Fibroblast of gingiva (primary cell): ENCODE results near the gene ABHD1.

Experiments used
- DNase-seq: peaks from one replicate; pipeline ENCODE4 v3.0.0-alpha.2; 2011; ENCODE audit warnings: low read depth

The ABHD1 gene

DNA sequence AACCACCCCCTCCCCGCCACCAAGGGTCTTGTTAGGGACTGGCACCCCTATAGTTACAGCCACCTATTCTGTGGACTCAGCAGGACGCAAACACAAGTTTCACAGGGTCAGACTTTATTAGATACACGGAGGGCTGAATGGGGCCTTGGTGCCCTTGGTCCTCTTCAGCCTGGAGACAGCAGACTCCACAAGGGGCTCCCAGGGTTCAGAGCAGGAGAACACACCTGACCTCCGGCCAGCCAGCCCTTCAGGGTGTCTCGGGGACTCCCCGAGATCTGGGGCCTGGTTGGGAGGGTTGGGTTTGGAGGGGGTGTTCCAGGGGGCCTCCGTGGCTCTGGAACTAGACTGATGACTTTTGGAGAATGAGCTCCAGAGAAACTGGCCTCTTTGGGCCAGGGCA, 13.1 kb downstream of the ABHD1 start:
- DNase-seq: no peak

DNA sequence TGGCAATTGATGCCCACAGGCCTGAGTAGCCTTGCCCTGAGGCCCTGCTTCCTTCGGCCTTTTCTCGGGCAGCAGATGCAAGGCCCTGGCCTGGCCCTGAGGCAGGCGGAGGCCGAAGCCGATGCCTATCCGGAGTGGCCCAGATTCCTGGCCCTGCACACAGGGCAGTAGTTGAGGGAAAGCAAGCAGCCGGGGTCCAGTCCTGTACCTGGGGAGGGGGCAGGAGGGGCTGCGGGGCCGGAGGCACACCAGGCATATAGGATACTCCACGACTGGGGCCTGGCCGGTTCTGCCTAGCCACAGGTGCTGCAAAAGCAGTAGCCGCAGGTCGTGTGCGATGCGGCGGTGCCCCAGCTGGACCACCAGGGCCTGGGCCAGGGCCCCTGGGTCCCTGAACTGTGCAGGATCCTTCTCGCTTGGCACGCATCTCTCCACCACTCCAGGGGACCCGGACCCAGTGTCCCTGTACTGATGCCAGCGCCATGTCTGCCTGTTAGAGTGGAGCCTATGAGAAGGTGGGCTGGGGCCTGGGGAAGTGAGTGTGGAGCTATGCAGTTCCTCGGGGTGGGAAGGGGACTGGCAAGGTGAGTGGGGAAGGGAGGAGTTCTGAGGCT, 13.8 kb downstream of the ABHD1 start:
- DNase-seq: no peak

DNA sequence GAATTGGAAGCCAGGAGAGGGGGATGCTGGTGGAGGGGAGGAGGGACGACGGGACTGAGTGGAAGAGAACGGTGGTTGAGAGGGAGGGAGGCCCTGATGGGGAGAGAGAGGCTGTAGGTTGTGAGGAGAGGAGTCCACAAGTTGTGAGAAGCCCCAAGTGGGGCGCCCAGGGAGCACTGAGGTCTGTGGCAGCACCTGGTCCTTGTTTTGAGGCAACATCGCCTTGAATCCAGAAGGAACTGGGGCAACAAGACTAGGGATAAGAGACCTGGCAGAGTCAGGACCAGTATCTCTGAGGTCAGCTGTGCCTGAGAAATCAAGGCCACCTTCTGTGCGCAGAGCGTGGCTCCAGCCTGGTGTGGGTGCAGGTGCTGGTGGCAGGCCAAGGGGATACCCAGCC, 14.5 kb downstream of the ABHD1 start:
- DNase-seq: no peak

DNA sequence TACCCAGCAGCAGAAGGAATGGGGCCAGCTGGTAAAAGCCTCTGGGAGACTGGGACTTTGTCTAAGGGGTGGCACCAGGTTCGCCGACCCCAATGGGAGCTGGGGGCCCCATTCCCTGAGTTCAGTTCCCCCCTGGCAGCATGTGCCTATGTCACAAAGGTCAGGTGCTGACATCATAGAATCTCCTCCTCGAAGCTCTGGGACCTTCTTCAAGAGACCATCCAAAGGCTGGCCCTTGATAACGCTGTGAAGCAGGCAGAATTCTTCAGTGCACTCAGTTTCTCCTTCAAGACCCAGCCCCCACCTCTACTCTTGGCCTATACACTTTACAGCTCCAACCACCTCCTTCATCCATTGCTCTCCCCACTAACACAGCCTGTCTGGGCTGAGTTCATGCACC, 15.7 kb downstream of the ABHD1 start, which contains the start of gene PRR30:
PRR30 (minus strand) TSS at position 101 of the 400 bp plus-strand sequence. CDS start 1,081 bp downstream, outside the sequence.
- no peak for DNase-seq

DNA sequence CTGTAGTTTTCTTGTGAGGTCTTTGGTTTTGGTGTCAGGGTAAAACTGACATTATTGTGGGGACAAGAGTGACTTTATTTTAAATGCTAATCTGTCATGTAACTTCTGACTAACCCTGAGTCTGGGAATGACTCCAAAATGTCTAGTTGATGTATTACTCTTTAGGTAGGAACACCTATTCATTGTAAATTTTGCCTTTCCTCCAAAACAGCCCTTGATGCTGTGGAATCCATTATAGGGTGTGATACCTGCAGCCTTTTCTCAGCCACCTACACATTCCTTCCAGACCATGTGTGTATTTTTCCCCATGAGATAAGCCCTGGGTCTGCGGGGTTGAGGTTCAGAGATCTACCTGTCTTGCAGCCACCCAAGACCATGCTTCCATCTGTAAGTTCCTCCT, 19.7 kb downstream of the ABHD1 start:
- DNase-seq: no peak

DNA sequence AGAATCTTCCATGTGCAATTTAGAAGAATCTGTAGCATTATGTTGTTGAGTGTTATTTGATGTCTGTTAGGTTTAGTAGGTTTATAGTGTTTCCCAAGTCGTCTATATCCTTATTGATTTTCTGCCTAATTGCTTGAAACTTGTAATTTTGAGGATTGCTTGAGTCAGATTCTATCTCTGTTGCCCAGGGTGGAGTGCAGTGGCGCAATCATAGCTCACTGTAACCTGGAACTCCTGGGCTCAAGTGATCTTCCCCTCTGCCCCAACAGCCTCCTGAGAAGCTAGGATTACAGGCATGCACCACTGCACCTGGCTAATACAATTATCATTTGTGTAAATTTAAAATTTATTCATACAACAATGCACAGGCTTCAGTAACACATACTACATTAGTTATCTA, 22.1 kb downstream of the ABHD1 start:
- DNase-seq: no peak

DNA sequence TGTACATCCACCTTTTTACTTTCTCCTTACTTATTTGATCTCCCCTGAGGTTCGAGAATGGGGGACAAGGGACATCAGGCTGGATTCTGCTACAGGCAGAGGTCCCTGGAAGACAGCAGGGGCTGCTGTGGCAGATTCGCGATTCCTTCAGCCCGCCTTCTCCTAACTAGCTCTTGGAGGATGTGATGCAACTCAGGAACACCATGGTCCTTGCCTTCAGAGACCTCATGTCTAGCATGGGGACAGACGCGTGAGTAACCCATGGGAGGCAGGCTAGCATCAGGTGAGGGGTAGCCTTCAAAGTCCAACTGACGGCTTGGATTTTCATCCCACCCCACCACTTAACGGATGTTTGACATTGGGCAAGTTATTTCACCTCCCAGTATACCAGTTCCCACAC, 24.3 kb downstream of the ABHD1 start:
- no peak for DNase-seq

DNA sequence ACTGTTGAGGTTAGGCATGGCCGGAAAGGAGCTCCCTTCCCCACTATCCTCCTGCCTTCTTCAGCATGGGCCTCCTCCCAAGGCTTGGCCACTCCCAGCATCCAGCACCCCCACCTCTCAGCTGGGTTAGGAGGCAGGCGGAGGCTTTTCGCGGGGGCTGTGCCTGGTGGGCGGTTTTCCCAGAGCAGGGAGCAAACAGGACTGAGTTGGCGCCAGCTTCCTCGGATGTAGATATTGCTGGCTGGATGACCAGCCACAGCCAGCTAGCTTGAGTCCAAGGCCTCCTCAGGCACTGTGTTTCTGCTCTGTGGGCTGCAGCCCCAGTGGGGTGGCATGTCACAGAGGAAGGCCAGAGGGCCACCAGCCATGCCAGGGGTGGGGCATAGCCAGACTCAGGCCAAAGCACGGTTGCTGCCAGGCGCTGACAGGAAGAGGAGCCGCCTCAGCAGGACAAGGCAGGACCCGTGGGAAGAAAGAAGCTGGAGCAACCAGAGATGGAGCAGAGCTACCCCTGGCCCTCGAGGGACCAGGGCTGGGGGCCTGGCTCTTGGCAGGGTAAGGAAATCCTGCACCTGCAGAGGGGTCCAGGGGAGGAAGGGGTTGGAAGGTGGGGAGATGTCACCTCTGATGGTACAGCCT, 25.3 kb downstream of the ABHD1 start, which contains the start of gene TCF23:
TCF23 (plus strand) TSS at position 204 of the 639 bp plus-strand sequence; CDS start at position 334, 130 bp downstream.
- DNase-seq: no peak

DNA sequence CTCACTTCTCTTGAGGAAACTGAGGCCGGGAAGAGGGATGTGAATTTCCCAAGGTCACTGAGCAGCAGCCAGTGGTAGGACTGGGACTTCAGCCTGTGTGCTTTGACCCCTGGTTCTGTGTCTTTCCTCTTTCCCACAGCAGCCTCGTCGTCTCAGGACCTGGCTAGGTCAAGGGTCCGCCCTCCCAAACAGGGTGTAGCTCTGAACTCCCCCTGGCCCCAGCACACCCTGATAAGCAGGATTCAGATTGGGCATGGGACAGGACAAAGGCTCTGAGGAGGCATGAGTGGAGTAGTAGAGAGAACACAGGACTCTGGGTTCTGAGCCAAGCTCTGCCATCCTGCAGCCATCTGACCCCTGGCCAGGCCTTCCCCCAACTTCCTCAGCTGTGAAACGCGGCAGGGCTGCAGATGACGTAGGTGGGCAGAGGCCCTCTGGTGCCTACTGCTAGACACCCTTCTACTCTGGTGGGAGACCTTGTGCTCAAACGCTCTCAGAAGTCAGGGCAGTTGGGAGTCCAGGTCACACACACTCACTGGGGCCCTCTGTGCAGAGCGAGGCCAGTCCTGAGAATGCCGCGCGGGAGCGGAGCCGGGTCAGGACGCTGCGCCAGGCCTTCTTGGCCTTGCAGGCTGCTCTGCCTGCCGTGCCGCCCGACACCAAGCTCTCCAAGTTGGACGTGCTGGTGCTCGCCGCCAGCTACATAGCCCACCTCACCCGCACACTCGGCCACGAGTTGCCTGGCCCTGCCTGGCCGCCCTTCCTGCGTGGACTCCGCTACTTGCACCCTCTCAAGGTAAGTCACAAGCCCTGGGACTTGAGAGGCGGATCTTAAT, 26.2 kb downstream of the ABHD1 start:
- DNase-seq: no peak

DNA sequence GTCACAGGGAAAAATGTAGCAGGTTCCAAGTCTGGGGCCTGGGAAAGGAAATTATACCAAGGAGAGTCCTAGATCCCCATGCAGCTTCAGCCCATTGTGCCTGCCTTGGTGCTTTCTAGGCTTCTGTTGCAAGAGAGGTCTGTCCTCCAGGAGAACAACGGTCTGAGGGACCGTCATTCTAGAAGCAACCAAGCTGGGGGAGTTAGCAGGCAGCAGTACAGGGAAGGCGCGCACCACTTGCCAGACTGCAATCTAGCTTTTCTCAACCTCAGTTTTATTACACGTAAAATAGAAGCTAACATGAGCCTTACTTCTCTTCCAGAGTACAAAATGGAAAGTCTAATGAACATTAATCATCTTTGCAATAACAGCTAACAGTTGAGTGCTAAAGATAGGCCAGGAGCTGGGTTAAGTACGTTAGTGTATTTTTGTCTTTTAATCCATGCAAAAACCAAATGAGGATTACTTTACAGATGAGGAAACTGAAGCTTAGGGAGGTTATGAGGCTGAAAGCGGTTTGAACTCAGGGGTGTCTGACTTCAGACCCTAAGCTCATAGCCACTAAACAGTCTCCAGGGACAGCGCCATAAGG, 27.1 kb downstream of the ABHD1 start:
- DNase-seq: no peak

DNA sequence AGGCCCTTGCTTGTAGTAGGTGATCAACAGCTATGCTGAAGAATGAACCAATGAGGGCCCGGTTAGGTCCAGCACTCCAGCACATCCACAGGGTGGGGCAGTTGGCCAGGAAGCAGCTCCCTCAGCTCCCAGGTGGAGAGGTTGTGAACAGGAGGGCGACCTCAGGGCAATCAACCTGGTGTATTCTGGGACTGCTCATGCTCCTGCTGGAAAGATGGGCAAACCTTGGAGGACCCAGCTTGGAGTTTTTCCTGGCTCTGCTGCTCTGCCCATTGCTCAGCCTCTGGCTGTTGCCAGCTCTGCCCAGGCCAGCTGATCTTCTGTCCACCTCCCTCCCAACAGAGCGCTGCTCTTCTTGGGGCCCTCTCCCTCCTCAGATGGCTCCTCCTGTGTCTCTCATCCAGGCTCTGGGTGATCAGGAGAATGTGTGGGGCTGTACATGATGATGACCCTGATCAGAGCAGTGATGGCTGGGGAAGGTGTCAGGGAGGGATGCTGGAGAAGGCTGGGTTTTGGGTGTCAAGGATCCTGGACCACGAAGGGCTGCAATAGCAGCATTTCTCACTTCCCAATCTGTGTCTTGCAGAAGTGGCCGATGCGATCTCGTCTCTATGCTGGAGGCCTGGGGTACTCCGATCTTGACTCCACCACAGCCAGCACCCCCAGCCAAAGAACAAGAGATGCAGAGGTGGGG, 28.6 kb downstream of the ABHD1 start:
- DNase-seq: no peak

DNA sequence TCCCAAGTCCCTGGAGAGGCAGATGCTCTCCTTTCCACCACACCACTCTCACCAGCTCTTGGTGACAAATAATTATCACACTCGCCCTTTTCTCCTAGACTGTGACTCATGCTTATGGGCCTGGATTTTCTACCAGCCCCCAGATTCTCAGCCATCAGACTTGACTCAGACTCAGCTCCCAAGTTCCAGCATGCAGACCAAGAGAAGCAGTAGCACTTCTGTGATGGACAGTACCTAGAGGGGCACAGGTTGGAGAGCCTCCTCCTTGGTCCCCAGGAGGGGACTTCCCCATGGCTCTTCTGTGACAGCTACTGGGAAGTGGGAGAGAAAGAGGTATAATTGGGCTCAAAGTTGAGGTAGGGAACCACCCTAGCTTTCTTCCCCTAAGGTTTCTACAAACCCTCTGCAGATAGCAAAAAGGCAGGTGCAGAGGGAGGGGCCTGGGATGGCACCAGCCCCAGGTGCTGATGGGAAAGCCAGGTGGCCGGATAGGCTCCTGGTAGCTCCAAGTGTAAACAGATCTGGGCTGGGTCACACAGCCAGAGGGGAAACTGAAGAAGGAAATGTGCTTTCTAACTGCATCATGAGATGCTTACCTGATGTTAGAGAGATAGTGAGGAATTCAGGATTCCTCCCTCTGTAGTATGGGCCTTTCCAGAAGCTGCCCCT, 29.3 kb downstream of the ABHD1 start:
- no peak for DNase-seq

DNA sequence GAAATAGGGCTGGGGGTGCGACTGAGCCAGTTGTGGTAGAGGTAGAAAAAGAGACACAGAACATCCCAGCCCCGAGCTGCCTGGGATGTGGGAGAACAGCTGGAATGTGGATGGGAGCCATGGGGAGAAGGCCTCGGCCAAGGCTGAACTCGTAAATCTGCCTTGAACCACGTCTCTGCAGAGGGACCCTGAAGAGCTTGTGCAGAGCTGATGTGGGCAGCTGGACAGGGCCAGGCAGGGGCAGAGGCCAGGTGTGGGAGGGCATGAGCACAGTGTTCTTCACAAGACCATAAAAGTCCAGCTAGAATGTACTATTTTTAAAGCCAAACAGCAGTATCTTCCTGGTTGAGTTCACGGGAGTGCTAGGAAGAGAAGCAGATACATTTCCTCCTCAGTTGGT, 30.9 kb downstream of the ABHD1 start:
- DNase-seq: no peak

DNA sequence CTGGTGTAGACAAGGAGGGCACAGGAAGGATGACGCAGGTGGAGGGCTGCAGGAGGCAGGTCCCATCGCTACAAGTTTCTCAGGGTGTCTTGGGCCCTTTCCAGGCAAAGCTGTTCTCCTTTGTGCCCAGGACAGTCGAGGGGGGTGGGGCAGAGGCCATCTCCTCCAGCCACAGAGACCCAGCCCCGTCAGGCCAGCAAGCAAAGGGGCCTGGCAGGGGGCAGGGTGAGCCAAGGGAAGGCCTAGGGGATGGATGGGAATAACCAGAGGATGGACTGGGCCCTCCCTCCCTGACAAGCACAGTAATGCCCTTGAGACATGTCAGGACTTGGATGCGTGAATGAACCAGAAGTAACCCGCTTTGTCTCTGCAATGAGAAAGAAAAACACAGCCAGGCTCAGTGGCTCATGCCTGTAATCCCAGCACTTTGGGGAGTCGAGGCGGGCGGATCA, 31.5 kb downstream of the ABHD1 start:
- no peak for DNase-seq

DNA sequence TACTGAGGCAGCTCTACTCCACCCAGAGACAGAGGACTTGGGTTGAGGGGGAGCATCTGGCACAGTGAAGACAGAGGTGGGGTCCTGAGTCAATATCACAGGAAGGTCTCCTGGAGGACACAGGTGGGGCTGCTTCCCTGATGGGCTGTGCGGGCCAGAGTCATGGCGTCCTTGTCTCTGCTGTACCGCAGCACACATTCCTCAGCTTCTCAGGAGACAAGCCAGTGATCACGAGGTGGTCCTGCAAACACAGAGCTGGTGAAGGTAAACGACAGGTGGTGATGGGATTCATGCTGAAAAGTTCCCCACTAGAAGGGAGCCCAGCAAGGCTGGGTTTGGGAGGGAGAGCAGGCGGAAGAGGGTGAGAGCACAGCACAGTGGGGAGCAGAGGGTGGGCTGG, 34.9 kb downstream of the ABHD1 start:
- no peak for DNase-seq

DNA sequence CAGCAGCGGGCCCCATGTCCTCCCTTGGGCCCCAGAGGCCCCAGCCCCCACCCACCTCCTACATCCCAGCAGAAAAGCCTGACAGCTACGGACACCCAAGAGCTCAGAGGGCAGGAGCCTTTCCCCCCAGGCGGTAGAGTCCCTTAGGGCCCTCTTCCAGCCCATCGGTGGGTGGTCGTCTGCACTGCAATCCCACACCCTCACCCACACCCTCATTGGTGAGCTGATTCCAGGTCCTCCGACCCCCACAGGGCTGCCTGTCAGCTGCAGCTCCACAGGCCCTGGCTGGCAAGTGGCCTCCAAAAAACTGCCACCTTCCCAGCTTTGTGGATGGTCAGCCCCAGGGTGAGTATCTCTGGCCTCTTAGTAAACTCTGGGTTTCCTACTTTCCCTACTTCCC, 35.7 kb downstream of the ABHD1 start:
- DNase-seq: no peak

DNA sequence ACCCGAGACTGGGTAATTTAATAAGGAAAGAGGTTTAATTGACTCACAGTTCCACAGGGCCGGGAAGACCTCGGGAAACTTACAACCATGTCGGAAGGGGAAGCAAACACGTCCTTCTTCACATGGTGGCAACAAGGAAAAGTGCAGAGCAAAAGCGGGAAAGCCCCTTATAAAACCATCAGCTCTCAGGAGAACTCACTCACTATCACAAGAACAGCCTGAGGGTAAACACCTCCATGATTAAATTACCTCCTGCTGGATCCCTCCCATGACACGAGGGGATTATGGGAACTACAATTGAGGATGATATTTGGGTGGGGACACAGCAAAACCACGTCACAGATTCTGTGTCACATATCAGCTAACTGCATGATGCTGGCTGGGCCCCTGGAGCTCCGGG, 36.6 kb downstream of the ABHD1 start:
- DNase-seq: no peak

DNA sequence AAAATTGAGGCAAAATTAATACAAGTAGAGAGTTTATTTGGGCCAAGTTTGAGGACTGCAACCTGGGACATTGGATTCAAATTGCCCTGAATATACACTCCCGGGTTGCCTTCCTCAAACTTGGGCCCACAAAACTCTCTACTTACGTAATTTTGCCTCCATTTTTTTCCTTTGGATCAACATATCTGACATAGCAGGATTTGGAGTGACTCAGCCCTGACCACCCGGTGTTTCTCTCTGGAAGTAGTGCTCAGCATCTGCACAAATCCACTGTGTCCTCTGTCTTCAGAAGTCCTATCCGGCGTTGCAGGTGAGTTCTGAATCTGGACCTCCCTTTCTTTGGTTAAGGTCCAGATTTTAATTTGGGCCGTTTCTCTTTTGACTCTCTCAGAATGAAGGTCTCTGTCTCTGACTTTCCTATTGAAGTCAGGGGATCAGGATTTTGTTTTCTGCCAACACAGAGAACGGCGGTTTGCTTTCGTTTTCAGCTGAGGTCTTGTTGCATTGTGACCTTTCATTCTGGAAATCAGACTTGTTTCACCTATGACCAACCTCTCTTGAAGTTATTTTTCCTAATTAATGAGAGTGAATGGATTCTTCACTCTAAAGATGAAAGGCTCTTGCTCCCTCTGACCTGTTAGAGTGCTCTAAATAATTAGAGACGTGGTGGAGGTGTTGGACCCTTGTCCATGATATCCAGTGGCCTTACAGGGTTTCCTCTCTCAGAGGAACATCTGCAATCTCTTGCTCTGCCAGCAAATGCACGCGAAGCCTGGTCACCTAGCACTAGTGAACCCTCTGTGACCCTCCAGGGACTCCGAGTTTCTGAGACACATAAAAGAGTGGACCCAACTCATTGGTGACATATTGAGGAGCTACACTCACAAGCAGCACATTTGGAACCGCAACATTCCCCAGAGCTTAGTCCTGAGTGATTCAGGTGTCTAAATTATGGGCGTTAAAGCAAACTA, 38.8 kb downstream of the ABHD1 start:
- no peak for DNase-seq

DNA sequence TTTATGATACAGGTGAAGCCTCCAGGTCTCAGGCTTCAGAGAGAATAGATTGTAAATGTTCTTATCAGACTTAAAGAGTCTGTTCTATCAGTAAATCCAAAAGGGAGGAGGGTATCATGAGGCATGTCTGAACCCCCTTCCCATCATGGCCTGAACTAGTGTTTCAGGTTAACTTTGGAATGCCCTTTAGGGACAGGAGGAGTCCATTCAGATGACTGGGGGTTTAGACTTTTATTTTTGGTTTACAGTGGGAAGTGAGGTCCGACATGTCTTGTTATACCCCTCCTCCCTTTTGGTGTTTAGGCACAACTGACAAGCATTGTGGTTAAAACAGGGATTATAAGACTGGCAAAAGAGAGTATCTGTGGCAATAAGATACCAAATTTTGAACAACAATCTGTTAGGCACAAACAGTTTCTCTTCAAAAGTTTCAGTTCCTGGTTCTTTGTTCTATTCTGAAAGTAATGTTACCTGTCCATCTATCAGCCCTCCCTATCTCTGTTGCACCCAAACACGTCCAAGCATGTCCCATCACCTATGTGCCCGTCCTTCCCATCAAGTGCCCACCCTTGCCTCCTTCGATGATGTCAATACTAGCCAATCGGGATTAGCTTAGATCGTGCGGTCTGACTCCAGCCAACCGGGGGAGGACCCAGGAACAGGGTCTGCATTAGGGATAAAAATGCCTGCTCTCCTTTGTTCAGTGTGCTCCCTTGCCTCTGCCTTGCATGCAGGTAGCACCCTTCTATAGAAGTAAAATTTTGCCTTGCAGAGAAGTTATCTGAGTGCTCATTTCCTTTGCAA, 41.5 kb downstream of the ABHD1 start:
- no peak for DNase-seq
